HEK293T (cell line): Measurements from ENCODE around the gene ZMYM4.

Experiments used
- CTCF ChIA-PET: fragments of 350-600 bp; formaldehyde crosslinking; extraction: SDS; loops from one replicate; lab custom pipeline; 2021; ENCODE audit warnings: antibody characterized with exemption, inconsistent platforms; lab: Yijun Ruan, JAX
- POLR2A ChIA-PET: fragments of 350-600 bp; formaldehyde crosslinking; extraction: SDS; loops from one replicate; lab custom pipeline; 2020; ENCODE audit warnings: antibody characterized with exemption, inconsistent platforms; lab: Yijun Ruan, JAX
- DNase-seq: peaks from one replicate; pipeline ENCODE4 v3.0.0; 2012; ENCODE audit warnings: mixed read lengths; ENCODE audit errors: extremely low spot score
- ARNT ChIP-seq: fragments of 450-650 bp; IDR thresholded peaks from 2 replicates; pipeline ENCODE4 v1.6.1; 2017; ENCODE audit warnings: mild to moderate bottlenecking
- BHLHE40 ChIP-seq: fragments of 450-650 bp; IDR thresholded peaks from 2 replicates; pipeline ENCODE4 v1.6.1; 2016; ENCODE audit warnings: mild to moderate bottlenecking, moderate library complexity, borderline replicate concordance
- CTBP1 ChIP-seq: fragments of 450-650 bp; IDR thresholded peaks from 2 replicates; pipeline ENCODE4 v1.6.1; 2016; ENCODE audit warnings: borderline replicate concordance
- ELF4 ChIP-seq: fragments of 450-650 bp; IDR thresholded peaks from 2 replicates; pipeline ENCODE4 v1.6.1; 2017; ENCODE audit warnings: antibody characterized with exemption
- FOXA1 ChIP-seq: fragments of 450-650 bp; IDR thresholded peaks from 2 replicates; pipeline ENCODE4 v1.6.1; 2016; ENCODE audit warnings: mild to moderate bottlenecking
- FOXK2 ChIP-seq: fragments of 450-650 bp; IDR thresholded peaks from 2 replicates; pipeline ENCODE4 v1.6.1; 2016; ENCODE audit warnings: mild to moderate bottlenecking
- FOXM1 ChIP-seq: fragments of 450-650 bp; IDR thresholded peaks from 2 replicates; pipeline ENCODE4 v1.6.1; 2017; ENCODE audit warnings: mild to moderate bottlenecking, borderline replicate concordance
- HDGF ChIP-seq: fragments of 450-650 bp; IDR thresholded peaks from 2 replicates; pipeline ENCODE4 v1.6.1; 2017; ENCODE audit warnings: antibody characterized with exemption, borderline replicate concordance
- L3MBTL2 ChIP-seq: fragments of 450-650 bp; conservative IDR thresholded peaks from 2 replicates; pipeline ENCODE4 v1.6.1; 2016; ENCODE audit warnings: mild to moderate bottlenecking
- LEF1 ChIP-seq: fragments of 450-650 bp; IDR thresholded peaks from 2 replicates; pipeline ENCODE4 v1.6.1; 2017; ENCODE audit warnings: mild to moderate bottlenecking, borderline replicate concordance
- NFRKB ChIP-seq: fragments of 450-650 bp; IDR thresholded peaks from 2 replicates; pipeline ENCODE4 v1.6.1; 2016; ENCODE audit warnings: mild to moderate bottlenecking, moderate library complexity
- SP1 ChIP-seq: fragments of 450-650 bp; IDR thresholded peaks from 2 replicates; pipeline ENCODE4 v1.6.1; 2017
- SUZ12 ChIP-seq: fragments of 450-650 bp; IDR thresholded peaks from 2 replicates; pipeline ENCODE4 v1.6.1; 2016; ENCODE audit warnings: mild to moderate bottlenecking
- TARDBP ChIP-seq: fragments of 450-650 bp; IDR thresholded peaks from 2 replicates; pipeline ENCODE4 v1.6.1; 2016
- ZNF384 ChIP-seq: fragments of 450-650 bp; IDR thresholded peaks from 2 replicates; pipeline ENCODE4 v1.6.1; 2016
- TF ChIP-seq, protein P1 (sequence below): fragments of 450-650 bp; IDR thresholded peaks from 2 replicates; pipeline ENCODE4 v1.6.1; 2016

Gene ZMYM4

DNA sequence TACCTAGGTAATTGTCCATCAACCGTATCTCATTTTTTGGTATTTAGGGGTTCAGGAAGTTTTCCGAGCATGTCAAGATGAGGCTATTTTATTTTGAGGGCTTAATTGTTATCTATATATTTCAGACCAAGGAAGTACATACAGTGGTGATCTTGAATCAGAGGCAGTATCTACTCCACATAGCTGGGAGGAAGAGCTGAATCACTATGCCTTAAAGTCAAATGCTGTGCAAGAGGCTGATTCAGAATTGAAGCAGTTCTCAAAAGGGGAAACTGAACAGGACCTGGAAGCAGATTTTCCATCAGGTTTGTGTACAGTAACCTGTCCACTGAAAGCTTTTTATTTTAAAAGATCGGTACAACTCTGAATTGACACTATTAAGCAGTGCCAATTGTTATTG, 130.2 kb downstream of the ZMYM4 start:
- ChIA-PET POLR2A (no interaction called here), CTCF (interaction anchor here (0.5 kb wide), 1 partner anchor 539 kb away, joined by 3 read pairs; the partner anchor contains the start of gene SMIM12)
- no peak for TF ChIP-seq BHLHE40
- no peak for TF ChIP-seq L3MBTL2
- TF ChIP-seq SUZ12: no peak
- TF ChIP-seq TARDBP: no peak
- no peak for TF ChIP-seq FOXK2
- TF ChIP-seq LEF1: no peak
- DNase-seq: no peak

DNA sequence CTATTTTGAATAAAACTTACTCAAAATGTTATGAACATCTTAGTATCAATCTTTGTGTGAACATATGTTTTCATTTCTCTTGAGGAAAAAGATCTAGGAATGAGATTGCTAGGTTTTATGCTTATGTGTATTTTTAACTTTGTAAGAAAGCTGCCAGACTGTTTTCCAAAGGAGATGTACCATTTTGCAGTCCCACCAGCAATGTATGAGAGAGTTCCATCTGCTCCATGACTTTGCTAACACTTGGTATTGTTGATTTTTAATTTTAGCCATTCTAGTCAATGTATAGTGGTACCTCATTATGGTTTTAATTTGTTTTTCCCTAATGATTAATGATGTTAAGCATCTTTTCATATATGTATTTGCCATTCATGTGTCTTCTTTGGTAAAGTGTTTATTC, 132.5 kb downstream of the ZMYM4 start:
- TF ChIP-seq SP1 (no peak), L3MBTL2 (no peak), FOXK2 (no peak), LEF1 (no peak), BHLHE40 (no peak), ARNT (no peak), ELF4 (no peak), HDGF (no peak), NFRKB (no peak)
- ChIA-PET CTCF (no interaction called here), POLR2A (no interaction called here)
- DNase-seq: no peak

DNA sequence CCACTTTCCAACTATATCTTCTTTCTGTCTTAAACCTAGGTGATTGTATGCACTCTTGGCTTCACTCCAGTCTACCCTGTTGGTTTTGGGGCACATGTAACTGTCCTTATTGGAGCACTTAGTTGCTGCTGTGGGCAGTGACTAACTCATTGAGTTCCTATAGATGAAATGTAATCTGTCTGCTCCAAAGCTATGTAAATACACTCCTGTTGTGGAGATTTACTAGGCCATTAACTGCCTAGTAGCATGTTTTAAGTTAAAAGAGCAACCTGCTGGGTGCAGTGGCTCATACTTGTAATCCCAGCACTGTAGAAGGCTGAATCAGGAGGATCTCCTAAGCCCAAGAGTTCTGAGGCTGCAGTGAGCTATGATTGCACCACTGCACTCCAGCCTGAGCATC, 137.6 kb downstream of the ZMYM4 start:
- no peak for TF ChIP-seq BHLHE40
- TF ChIP-seq, protein P1, sequence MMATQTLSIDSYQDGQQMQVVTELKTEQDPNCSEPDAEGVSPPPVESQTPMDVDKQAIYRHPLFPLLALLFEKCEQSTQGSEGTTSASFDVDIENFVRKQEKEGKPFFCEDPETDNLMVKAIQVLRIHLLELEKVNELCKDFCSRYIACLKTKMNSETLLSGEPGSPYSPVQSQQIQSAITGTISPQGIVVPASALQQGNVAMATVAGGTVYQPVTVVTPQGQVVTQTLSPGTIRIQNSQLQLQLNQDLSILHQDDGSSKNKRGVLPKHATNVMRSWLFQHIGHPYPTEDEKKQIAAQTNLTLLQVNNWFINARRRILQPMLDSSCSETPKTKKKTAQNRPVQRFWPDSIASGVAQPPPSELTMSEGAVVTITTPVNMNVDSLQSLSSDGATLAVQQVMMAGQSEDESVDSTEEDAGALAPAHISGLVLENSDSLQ: peak; percentile 50
- POLR2A ChIA-PET: no interaction called here
- no peak for DNase-seq
- CTCF ChIA-PET: no interaction called here

DNA sequence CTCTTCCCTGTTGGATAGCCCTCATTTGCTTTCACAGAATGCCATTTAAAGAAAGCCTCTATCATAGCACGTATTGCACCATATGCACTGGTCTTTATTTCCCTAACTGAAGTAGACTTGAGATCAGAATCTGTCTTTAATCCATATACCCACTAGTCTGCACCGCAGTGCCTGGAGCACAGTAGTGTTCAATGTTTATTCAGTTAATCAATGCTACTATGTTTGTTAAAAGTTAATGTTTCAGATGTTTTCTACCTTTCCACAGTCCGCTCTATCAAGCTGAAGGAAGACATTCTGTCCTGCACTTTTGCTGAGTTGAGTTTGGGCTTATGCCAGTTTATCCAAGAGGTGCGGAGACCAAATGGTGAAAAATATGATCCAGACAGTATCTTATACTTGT, 139.2 kb downstream of the ZMYM4 start:
- CTCF ChIA-PET: no interaction called here
- TF ChIP-seq ZNF384 (no peak), BHLHE40 (no peak), ELF4 (no peak), ARNT (no peak), TARDBP (no peak), SP1 (no peak), NFRKB (no peak), CTBP1 (no peak)
- POLR2A ChIA-PET: no interaction called here
- no peak for DNase-seq

DNA sequence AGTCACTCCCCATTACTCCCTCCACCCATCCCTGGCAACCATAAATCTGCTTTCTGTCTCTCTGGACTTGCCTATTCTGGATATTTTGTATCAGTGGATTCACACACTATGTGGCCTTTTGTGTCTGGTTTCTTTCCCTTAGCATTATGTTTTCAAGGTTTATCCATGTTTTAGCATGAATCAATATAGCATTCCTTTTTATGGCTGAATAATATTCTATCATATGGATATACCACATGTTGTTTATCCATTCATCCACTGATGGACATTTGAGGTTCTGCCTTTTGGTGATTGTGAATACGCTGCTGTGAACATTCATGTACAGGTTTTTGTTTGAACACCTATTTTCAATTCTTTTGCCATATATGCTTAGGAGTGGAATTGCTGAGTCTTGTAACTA, 140.4 kb downstream of the ZMYM4 start:
- TF ChIP-seq FOXK2 (no peak), ARNT (no peak), SP1 (no peak), SUZ12 (no peak), CTBP1 (no peak), FOXM1 (no peak), FOXA1 (no peak), L3MBTL2 (no peak), TARDBP (no peak), ELF4 (no peak), LEF1 (no peak), NFRKB (no peak), BHLHE40 (no peak), HDGF (no peak)
- TF ChIP-seq, protein P1: no peak
- no peak for DNase-seq
- ChIA-PET POLR2A (no interaction called here), CTCF (no interaction called here)

DNA sequence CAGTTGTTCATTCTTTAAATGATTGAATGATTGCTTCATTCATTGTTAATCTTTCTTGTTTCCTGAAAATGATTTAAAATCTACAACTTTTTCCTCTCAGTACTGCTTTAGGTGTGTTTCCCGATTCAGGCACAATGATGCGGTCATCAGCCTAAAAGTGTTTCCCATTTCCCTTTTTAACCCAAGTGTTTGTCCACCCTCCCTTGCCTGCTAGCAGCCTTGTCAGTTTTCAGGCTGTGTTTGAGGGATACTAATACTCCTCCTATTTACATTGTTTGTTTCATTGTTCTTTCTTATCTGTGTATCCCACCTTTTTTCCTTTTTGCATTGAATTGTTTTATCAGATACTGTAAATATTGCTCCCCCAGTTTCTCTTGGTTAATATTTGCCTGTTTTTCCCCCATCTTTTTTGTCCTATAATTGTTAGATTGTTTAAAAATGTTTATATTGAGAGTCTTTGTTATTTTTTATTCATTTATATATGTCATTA, 157.6 kb downstream of the ZMYM4 start:
- TF ChIP-seq TARDBP (no peak), NFRKB (no peak), ZNF384 (no peak), L3MBTL2 (no peak)
- TF ChIP-seq, protein P1: no peak
- ChIA-PET POLR2A (no interaction called here), CTCF (no interaction called here)
- no peak for DNase-seq

DNA sequence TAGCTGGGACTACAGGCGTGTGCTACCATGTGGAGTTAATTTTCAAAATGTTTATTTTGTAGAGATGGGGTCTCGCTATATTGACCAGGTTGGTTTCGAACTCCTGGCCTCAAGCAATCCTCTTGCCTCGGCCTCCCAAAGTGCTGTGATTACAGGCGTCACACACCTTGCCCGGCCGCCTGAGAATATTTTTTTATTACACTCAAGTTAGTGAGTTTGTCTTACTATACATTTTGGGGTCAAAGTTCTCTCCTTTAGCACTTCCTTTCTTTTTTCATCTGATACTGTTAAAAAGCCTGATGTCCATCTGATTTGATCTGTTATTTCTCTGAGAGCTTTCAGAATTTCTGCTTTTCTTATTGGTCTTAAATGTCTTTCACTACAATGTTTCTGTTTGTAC, 159.9 kb downstream of the ZMYM4 start:
- TF ChIP-seq HDGF: no peak
- TF ChIP-seq ARNT: no peak
- TF ChIP-seq, protein P1: no peak
- TF ChIP-seq L3MBTL2: no peak
- no peak for TF ChIP-seq CTBP1
- TF ChIP-seq SP1: no peak
- TF ChIP-seq TARDBP: no peak
- TF ChIP-seq FOXK2: no peak
- TF ChIP-seq SUZ12: no peak
- TF ChIP-seq NFRKB: no peak
- no peak for TF ChIP-seq FOXA1
- TF ChIP-seq ELF4: no peak
- no peak for TF ChIP-seq ZNF384
- no peak for TF ChIP-seq FOXM1
- no peak for TF ChIP-seq LEF1
- TF ChIP-seq BHLHE40: no peak
- CTCF ChIA-PET: no interaction called here
- no peak for DNase-seq
- POLR2A ChIA-PET: no interaction called here
